Prostate gland (tissue), 2 donors: Measurements from ENCODE around the gene C22orf31. TPM values are rescaled to one million over a fixed set of nuclear protein-coding genes. Genes with fewer than 3 reads are reported as not detected.

Experiments
- DNase-seq: peaks from one replicate; pipeline ENCODE4 v3.0.0-alpha.2; 2019; ENCODE audit warnings: low spot score
- H3K27ac ChIP-seq, 2 donors: fragments of 200-600 bp; sonication (generic); 2 replicates each; pipeline ENCODE4 v1.5.1; 2017 to 2019
- H3K27me3 ChIP-seq: fragments of 200-600 bp; sonication (generic); replicated peaks from 2 replicates; pipeline ENCODE4 v1.5.1; 2019; ENCODE audit not compliant: insufficient read depth
- H3K36me3 ChIP-seq, 2 donors: fragments of 200-600 bp; sonication (generic); 1 replicate in 1 of 2; 2 replicates in 1 of 2; pipeline versions ENCODE4 v1.5.1 to v1.8.1; 2017 to 2019
- H3K4me1 ChIP-seq: fragments of 200-600 bp; sonication (generic); replicated peaks from 2 replicates; pipeline ENCODE4 v1.5.1; 2019
- H3K4me3 ChIP-seq, 2 donors: fragments of 200-600 bp; sonication (generic); 2 replicates each; pipeline ENCODE4 v1.5.1; 2017 to 2019
- H3K9me3 ChIP-seq: fragments of 200-600 bp; sonication (generic); 2 replicates; pipeline ENCODE4 v1.5.1; 2017
- CTCF ChIP-seq, 4 experiments: fragments of 200-600 bp in 2 of 4; fragments of 450-650 bp in 2 of 4; sonication (generic) in 2 of 4; IDR thresholded peaks; 1 replicate in 3 of 4; 2 replicates in 1 of 4; pipeline ENCODE4 v1.5.1; 2016 to 2019; ENCODE audit warnings: antibody characterized with exemption in 4 of 4, mild to moderate bottlenecking in 2 of 4, moderate library complexity in 2 of 4
- POLR2A ChIP-seq: fragments of 450-650 bp; IDR thresholded peaks from one replicate; pipeline ENCODE4 v1.6.1; 2016; ENCODE audit warnings: antibody characterized with exemption, mild to moderate bottlenecking
- POLR2AphosphoS5 ChIP-seq: sonication (generic); formaldehyde crosslinking; IDR thresholded peaks from one replicate; pipeline ENCODE4 v1.6.1; 2017; ENCODE audit warnings: antibody characterized with exemption
- WGBS: methylation state at CpG from one replicate; pipeline ENCODE4 v1.1.5; 2018; 5-methylcytosine and 5-hydroxymethylcytosine counted together
- intact Hi-C: fragments of 100-400 bp; cut with DNase I; formaldehyde crosslinking; loops from one replicate; pipeline ENCODE4 v1.14.2; 2022
- total RNA-seq, 2 donors: library from RNA; depleted of rRNA; stranded (reverse); fragments of >200 nt; gene quantifications; one replicate each; pipeline ENCODE4 v1.1.0, GENCODE V29; 2016

C22orf31 gene
- total RNA-seq, 2 donors from 2014 or later, result 0.36 to 1.4 TPM

- intact Hi-C loops, result no loop called here
- Histone ChIP-seq H3K9me3 (no peaks in the 10 kb centered on the region), H3K4me1 (peaks cover 4% of the 10 kb centered on the region), H3K27ac (no peak overlapping the region), H3K4me3 (no peak overlapping the region), H3K27me3 (no peaks in the 10 kb centered on the region), H3K36me3 (no peaks in the 10 kb centered on the region)
- TF ChIP-seq POLR2AphosphoS5 (no peak), POLR2A (no peak), CTCF (IDR thresholded peaks at IDR 0.05) (no peak)
- DNase-seq, result no peak
- 93% methylated on average over 4 of the region's 4 CpGs for WGBS
Measured at GRCh38 chr22:29012952-29013351, 48.7 kb downstream of the C22orf31 start.

GRCh38 chr22:29012101-29012433 lies 49.6 kb downstream of the C22orf31 start:
- no peak for DNase-seq
- Histone ChIP-seq H3K27me3 (no peaks in the 10 kb centered on the region), H3K4me1 (peaks cover 4% of the 10 kb centered on the region), H3K27ac (no peak overlapping the region), H3K9me3 (no peaks in the 10 kb centered on the region), H3K4me3 (no peak overlapping the region), H3K36me3 (no peaks in the 10 kb centered on the region)
- intact Hi-C loops, result no loop called here
- 61% methylated on average over 4 of the region's 4 CpGs for WGBS
- no peak for TF ChIP-seq CTCF (IDR thresholded peaks at IDR 0.05)
- no peak for TF ChIP-seq POLR2A
- TF ChIP-seq POLR2AphosphoS5, result no peak

- intact Hi-C loops, result no loop called here
- WGBS, result 30% methylated on average over 14 of the region's 14 CpGs
- Histone ChIP-seq H3K36me3 (no peaks in the 10 kb centered on the region), H3K9me3 (no peaks in the 10 kb centered on the region), H3K27ac (no peak overlapping the region), H3K4me1 (peaks cover 4% of the 10 kb centered on the region), H3K27me3 (no peaks in the 10 kb centered on the region), H3K4me3 (no peak overlapping the region)
- no peak for DNase-seq
- TF ChIP-seq CTCF (IDR thresholded peaks at IDR 0.05), result no peak
- no peak for TF ChIP-seq POLR2AphosphoS5
- no peak for TF ChIP-seq POLR2A
Measured at GRCh38 chr22:29011240-29012100, 50.2 kb downstream of the C22orf31 start.

GRCh38 chr22:29009148-29009547 lies 52.5 kb downstream of the C22orf31 start:
- no peak for TF ChIP-seq CTCF (IDR thresholded peaks at IDR 0.05)
- no peak for TF ChIP-seq POLR2A
- TF ChIP-seq POLR2AphosphoS5, result no peak
- H3K27ac ChIP-seq, result no peak overlapping the region

More at GRCh38 chr22:29009148-29009547, 52.5 kb downstream of the C22orf31 start:
- no peaks in the 10 kb centered on the region for H3K9me3 ChIP-seq
- no peaks in the 10 kb centered on the region for H3K36me3 ChIP-seq
- intact Hi-C loops, result no loop called here
- no peaks in the 10 kb centered on the region for H3K27me3 ChIP-seq
- WGBS, result 83% methylated on average over 5 of the region's 5 CpGs
- H3K4me3 ChIP-seq, result no peak overlapping the region
- no peak for DNase-seq
- peaks cover 10% of the 10 kb centered on the region for H3K4me1 ChIP-seq

Other genes with a start within 250 kb of the C22orf31 start
- gene ZNRF3, start 178.3 kb downstream of the C22orf31 start, total RNA-seq, result 10 to 100 TPM; 38.5 to 46.1 TPM
- 10 to 100 TPM; 19.3 to 49.0 TPM for gene KREMEN1, start 11.2 kb upstream of the C22orf31 start, total RNA-seq
- gene EMID1, start 144.1 kb upstream of the C22orf31 start, total RNA-seq, result 10 to 100 TPM; 12.8 to 14.7 TPM
- gene RHBDD3, start 206.2 kb upstream of the C22orf31 start, total RNA-seq, result 10 to 100 TPM; 66.9 to 74.6 TPM
- 100 to 1,000 TPM; 181 to 213 TPM for gene EWSR1, start 206.4 kb upstream of the C22orf31 start, total RNA-seq
- gene GAS2L1, start 244.8 kb upstream of the C22orf31 start, total RNA-seq, result 100 to 1,000 TPM in 1 of 2 donors, 10 to 100 TPM in 1; 85.8 to 159 TPM